ENCODE data around the gene ROBO1. TPM values are rescaled to one million over a fixed set of nuclear protein-coding genes. Genes with fewer than 3 reads are reported as not detected.

Gene ROBO1
- total and polyA plus RNA-seq, 3 experiments from 2014 or later: 0.54 to 0.59 (median 0.55) TPM

DNA sequence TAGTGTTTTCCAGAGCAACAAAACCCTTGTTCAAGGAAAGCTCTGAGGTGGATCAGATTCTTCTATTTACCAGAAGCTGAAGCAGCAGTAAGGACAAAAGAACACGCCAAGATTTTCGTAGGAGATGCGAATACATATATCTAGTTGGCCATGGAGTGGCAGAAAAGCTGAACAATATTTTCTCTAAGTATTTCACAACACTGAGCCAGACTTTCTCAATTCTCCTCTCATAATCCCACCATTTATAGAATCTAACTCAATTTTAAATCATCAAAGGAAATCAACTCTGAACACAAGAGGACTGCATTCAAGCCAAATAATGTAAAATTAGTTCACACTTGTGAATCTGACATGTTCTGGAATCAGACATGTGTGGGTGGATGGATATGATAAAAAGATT, 775.0 kb downstream of the ROBO1 start:
- DNase-seq: no peak
- Mint-ChIP-seq H3K9me3 (peaks cover 2 to 19% (median 12%) of the 10 kb centered on the region in 5 donors), H3K4me1 (no peaks in the 10 kb centered on the region), H3K4me3 (no peak overlapping the region), H3K27ac (no peak overlapping the region), H3K27me3 (no peaks in the 10 kb centered on the region), H3K36me3 (no peaks in the 10 kb centered on the region)
- Histone ChIP-seq H3K36me3 (ENCODE audit: insufficient read depth, low read length) (no peaks in the 10 kb centered on the region), H3K9me3 (ENCODE audit: low read length) (no peaks in the 10 kb centered on the region), H3K4me1 (ENCODE audit: insufficient read depth, low read length) (no peaks in the 10 kb centered on the region), H3K4me3 (ENCODE audit: low read length) (no peak overlapping the region), H3K27ac (ENCODE audit: low read depth, low read length) (no peak overlapping the region), H3K27me3 (ENCODE audit: insufficient read depth, low read length, poor library complexity, severe bottlenecking) (no peaks in the 10 kb centered on the region)
- ChIA-PET POLR2A (no interaction called here), CTCF (no interaction called here)

DNA sequence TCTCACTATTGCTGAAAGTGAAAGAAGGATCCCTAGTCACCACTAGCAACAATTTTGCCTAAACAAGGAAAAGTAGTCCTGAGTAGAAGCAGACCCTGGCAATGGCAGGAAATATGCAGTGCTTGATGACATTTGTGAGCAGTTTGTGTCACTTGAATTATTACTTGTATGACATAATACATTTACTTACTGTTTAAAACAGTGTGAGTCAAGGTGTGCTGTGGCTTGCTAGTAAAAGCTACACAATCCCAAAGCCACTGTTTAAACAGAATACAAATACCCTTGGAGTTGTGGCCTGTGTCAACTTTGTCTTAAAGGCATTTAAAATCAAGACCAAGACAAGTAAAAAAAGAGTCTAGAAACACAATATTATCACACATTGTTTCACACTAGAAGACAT, 775.4 kb downstream of the ROBO1 start:
- no peaks in the 10 kb centered on the region for H3K27me3 Mint-ChIP-seq
- no peaks in the 10 kb centered on the region for H3K4me1 Mint-ChIP-seq
- H3K27ac Mint-ChIP-seq: no peak overlapping the region
- no peak overlapping the region for H3K27ac ChIP-seq (ENCODE audit: low read depth, low read length)
- no peaks in the 10 kb centered on the region for H3K36me3 ChIP-seq (ENCODE audit: insufficient read depth, low read length)
- H3K9me3 Mint-ChIP-seq: peaks cover 2 to 20% (median 13%) of the 10 kb centered on the region in 5 donors
- H3K9me3 ChIP-seq (ENCODE audit: low read length): no peaks in the 10 kb centered on the region
- no peaks in the 10 kb centered on the region for H3K4me1 ChIP-seq (ENCODE audit: insufficient read depth, low read length)
- no peak overlapping the region for H3K4me3 ChIP-seq (ENCODE audit: low read length)
- ChIA-PET CTCF (no interaction called here), POLR2A (no interaction called here)
- DNase-seq: no peak
- no peak overlapping the region for H3K4me3 Mint-ChIP-seq
- H3K27me3 ChIP-seq (ENCODE audit: insufficient read depth, low read length, poor library complexity, severe bottlenecking): no peaks in the 10 kb centered on the region
- no peaks in the 10 kb centered on the region for H3K36me3 Mint-ChIP-seq

DNA sequence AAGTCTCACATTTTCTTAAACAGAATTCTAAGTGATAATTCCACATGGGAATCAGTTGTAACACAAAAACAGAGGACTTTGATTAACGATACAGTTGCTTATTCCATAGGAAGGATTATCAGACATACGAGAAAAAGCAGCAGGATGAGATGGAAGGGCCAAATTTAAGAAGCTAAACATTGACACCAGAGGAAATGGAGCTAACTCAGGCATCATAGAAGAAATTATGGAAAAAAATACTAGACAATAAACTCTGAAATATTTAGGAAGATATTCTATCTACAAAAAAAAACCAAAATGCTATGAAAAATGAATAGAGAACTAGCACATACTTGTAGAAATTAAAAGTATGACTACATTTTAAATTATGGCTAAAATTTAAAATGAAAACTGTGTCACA, 776.1 kb downstream of the ROBO1 start:
- Mint-ChIP-seq H3K27ac (no peak overlapping the region), H3K27me3 (no peaks in the 10 kb centered on the region), H3K4me3 (no peak overlapping the region), H3K4me1 (no peaks in the 10 kb centered on the region), H3K9me3 (peaks cover 2 to 18% (median 13%) of the 10 kb centered on the region in 5 donors), H3K36me3 (no peaks in the 10 kb centered on the region)
- H3K9me3 ChIP-seq (ENCODE audit: low read length): no peaks in the 10 kb centered on the region
- no peaks in the 10 kb centered on the region for H3K4me1 ChIP-seq (ENCODE audit: insufficient read depth, low read length)
- ChIA-PET POLR2A (no interaction called here), CTCF (no interaction called here)
- no peak overlapping the region for H3K27ac ChIP-seq (ENCODE audit: low read depth, low read length)
- H3K36me3 ChIP-seq (ENCODE audit: insufficient read depth, low read length): no peaks in the 10 kb centered on the region
- no peak for DNase-seq
- H3K27me3 ChIP-seq (ENCODE audit: insufficient read depth, low read length, poor library complexity, severe bottlenecking): no peaks in the 10 kb centered on the region
- no peak overlapping the region for H3K4me3 ChIP-seq (ENCODE audit: low read length)

DNA sequence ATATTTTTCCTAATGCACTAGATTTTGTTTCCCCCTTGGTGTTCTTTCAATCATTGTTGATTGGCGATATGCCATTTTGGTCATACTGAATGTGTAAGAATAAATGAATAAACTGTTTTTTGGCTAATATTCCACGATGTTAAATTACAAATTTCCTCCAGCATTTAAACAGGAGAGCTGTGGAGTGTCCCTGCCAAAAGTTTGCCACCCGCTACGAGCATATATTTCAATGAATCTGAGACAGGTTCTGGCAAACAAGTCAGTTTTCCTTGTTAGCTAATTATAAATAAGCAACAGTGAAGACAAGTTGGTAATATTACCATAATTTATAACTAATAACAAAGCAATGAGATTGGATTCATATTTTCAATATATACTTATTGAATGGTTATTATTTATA, 777.6 kb downstream of the ROBO1 start:
- POLR2A ChIA-PET: no interaction called here
- CTCF ChIA-PET: no interaction called here

DNA sequence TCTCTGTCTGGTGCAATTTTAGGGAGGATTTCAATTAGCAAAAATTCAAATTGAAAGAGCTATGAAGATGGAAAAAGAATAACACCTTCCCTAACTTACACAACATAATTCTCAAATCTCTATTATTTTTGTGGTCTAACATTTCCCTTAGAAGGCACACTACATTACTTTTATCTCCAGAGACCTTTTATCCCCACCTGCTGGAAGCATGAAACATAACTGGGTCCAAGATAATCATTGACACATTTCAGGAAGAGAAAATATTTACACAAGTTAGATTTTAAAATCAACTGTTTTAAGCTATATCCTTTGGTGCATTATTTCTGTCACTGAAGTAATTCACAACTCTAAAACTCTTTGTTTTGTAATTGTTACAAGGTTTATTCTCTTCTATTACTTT, 779.5 kb downstream of the ROBO1 start:
- H3K36me3 Mint-ChIP-seq: peaks cover 0 to 1% (median 0%) of the 10 kb centered on the region in 3 donors
- H3K36me3 ChIP-seq (ENCODE audit: insufficient read depth, low read length): no peaks in the 10 kb centered on the region
- H3K9me3 ChIP-seq (ENCODE audit: low read length): no peaks in the 10 kb centered on the region
- peaks cover 5 to 16% (median 6%) of the 10 kb centered on the region in 5 donors for H3K9me3 Mint-ChIP-seq
- DNase-seq: no peak
- no peak overlapping the region for H3K4me3 Mint-ChIP-seq
- H3K27me3 ChIP-seq (ENCODE audit: insufficient read depth, low read length, poor library complexity, severe bottlenecking): no peaks in the 10 kb centered on the region
- no peak overlapping the region for H3K27ac ChIP-seq (ENCODE audit: low read depth, low read length)
- no peaks in the 10 kb centered on the region for H3K27me3 Mint-ChIP-seq
- CTCF ChIA-PET: no interaction called here
- no peak overlapping the region for H3K27ac Mint-ChIP-seq
- H3K4me1 Mint-ChIP-seq: no peaks in the 10 kb centered on the region
- H3K4me3 ChIP-seq (ENCODE audit: low read length): no peak overlapping the region
- POLR2A ChIA-PET: no interaction called here
- H3K4me1 ChIP-seq (ENCODE audit: insufficient read depth, low read length): no peaks in the 10 kb centered on the region

More for the DNA sequence above, 777.6 kb downstream of the ROBO1 start:
- Mint-ChIP-seq H3K4me3 (no peak overlapping the region), H3K27ac (no peak overlapping the region), H3K27me3 (no peaks in the 10 kb centered on the region), H3K4me1 (no peaks in the 10 kb centered on the region), H3K36me3 (peaks cover 0 to 1% (median 0%) of the 10 kb centered on the region in 3 donors), H3K9me3 (peaks cover 0 to 15% (median 9%) of the 10 kb centered on the region in 5 donors)
- H3K9me3 ChIP-seq (ENCODE audit: low read length): no peaks in the 10 kb centered on the region
- H3K27me3 ChIP-seq (ENCODE audit: insufficient read depth, low read length, poor library complexity, severe bottlenecking): no peaks in the 10 kb centered on the region
- H3K4me3 ChIP-seq (ENCODE audit: low read length): no peak overlapping the region
- no peak for DNase-seq
- H3K27ac ChIP-seq (ENCODE audit: low read depth, low read length): no peak overlapping the region
- H3K36me3 ChIP-seq (ENCODE audit: insufficient read depth, low read length): no peaks in the 10 kb centered on the region
- no peaks in the 10 kb centered on the region for H3K4me1 ChIP-seq (ENCODE audit: insufficient read depth, low read length)

DNA sequence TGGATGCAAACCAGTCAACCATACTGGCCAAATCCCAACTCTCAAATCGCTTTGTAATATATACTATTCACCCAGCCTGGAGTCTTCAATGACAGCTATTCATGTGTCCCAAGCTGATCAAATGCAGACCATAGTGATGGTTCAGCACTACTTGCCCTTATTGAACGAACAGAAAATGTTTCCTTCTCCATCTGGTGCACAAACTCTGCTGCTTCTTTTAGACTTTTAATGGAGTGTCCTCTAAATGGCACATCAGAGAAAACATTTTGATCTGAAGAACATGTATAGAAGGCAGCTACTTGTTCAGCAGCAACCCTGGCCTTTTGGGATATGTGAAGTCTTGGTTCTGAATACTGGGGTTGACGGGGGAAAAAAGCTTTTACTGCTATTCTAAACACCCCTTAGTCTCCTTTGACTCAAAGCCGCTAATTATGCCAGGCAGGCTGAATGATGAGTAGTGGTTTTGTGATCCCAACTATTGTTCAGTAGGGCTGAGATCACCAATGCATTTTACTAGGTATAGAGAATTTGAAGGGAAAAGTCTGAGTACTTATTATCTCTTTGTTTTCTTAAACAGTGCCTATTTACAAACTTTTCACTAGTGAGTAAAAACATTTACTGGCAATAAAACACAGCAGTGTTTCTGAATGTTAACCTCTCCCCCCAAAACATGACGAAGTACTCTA, 781.2 kb downstream of the ROBO1 start:
- Mint-ChIP-seq H3K4me3 (no peak overlapping the region), H3K27me3 (no peaks in the 10 kb centered on the region), H3K36me3 (peaks cover 0 to 1% (median 0%) of the 10 kb centered on the region in 3 donors), H3K27ac (no peak overlapping the region), H3K4me1 (no peaks in the 10 kb centered on the region), H3K9me3 (peaks cover 5 to 18% (median 10%) of the 10 kb centered on the region in 5 donors)
- no peak overlapping the region for H3K4me3 ChIP-seq (ENCODE audit: low read length)
- no peaks in the 10 kb centered on the region for H3K4me1 ChIP-seq (ENCODE audit: insufficient read depth, low read length)
- no peaks in the 10 kb centered on the region for H3K27me3 ChIP-seq (ENCODE audit: insufficient read depth, low read length, poor library complexity, severe bottlenecking)
- H3K27ac ChIP-seq (ENCODE audit: low read depth, low read length): no peak overlapping the region
- DNase-seq: no peak
- ChIA-PET CTCF (no interaction called here), POLR2A (no interaction called here)
- H3K9me3 ChIP-seq (ENCODE audit: low read length): no peaks in the 10 kb centered on the region
- no peaks in the 10 kb centered on the region for H3K36me3 ChIP-seq (ENCODE audit: insufficient read depth, low read length)

DNA sequence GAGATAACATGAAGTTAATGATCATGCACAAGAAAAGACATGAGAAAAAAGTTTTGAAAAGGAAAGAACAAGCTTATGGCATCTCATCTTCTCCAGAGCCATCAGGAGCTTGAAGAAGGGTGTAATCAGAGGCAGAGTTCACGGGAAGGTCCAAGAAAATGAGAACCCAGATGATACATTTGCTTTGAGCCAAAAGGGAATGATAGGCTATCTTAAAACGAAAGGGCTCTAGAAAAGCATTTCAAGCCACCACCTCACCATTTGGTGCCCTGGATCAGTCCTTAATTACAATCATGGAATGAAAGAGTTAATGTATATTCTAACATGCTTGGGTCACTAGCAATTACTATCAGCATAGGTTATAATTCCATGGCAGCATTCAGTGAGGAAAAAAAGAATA, 781.8 kb downstream of the ROBO1 start:
- Histone ChIP-seq H3K4me3 (ENCODE audit: low read length) (no peak overlapping the region), H3K36me3 (ENCODE audit: insufficient read depth, low read length) (no peaks in the 10 kb centered on the region), H3K9me3 (ENCODE audit: low read length) (no peaks in the 10 kb centered on the region), H3K27ac (ENCODE audit: low read depth, low read length) (no peak overlapping the region), H3K27me3 (ENCODE audit: insufficient read depth, low read length, poor library complexity, severe bottlenecking) (no peaks in the 10 kb centered on the region), H3K4me1 (ENCODE audit: insufficient read depth, low read length) (no peaks in the 10 kb centered on the region)
- no peak overlapping the region for H3K4me3 Mint-ChIP-seq
- ChIA-PET POLR2A (no interaction called here), CTCF (no interaction called here)
- DNase-seq: no peak
- no peaks in the 10 kb centered on the region for H3K4me1 Mint-ChIP-seq
- peaks cover 4 to 15% (median 10%) of the 10 kb centered on the region in 5 donors for H3K9me3 Mint-ChIP-seq
- H3K36me3 Mint-ChIP-seq: peaks cover 0 to 1% (median 0%) of the 10 kb centered on the region in 3 donors
- no peaks in the 10 kb centered on the region for H3K27me3 Mint-ChIP-seq
- H3K27ac Mint-ChIP-seq: no peak overlapping the region

DNA sequence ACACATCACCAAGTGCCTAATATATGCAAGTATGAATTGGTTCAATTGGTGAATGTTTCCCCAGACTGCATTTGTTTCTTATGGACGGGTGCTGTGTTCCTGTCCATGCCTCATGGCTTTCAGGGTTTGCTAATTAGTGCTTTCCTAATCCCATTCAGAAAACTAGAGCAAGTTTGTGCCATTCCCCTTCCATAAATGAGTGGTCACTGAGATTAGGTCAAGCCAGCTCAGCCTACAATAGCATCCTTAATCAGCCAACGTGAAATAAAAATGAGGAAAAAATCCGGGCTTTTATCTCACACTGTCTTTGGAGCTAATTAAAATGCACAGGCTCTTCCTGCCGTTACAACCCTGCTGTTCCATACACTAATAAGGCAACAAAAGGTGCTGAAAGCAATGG, 788.8 kb downstream of the ROBO1 start:
- H3K4me3 ChIP-seq (ENCODE audit: low read length): no peak overlapping the region
- no peak overlapping the region for H3K27ac ChIP-seq (ENCODE audit: low read depth, low read length)
- H3K27me3 ChIP-seq (ENCODE audit: insufficient read depth, low read length, poor library complexity, severe bottlenecking): no peaks in the 10 kb centered on the region
- CTCF ChIA-PET: no interaction called here
- no peaks in the 10 kb centered on the region for H3K9me3 ChIP-seq (ENCODE audit: low read length)
- no peaks in the 10 kb centered on the region for H3K4me1 ChIP-seq (ENCODE audit: insufficient read depth, low read length)
- H3K27me3 Mint-ChIP-seq: no peaks in the 10 kb centered on the region
- H3K36me3 ChIP-seq (ENCODE audit: insufficient read depth, low read length): no peaks in the 10 kb centered on the region
- DNase-seq: no peak
- H3K4me1 Mint-ChIP-seq: no peaks in the 10 kb centered on the region
- H3K36me3 Mint-ChIP-seq: no peaks in the 10 kb centered on the region
- no peak overlapping the region for H3K27ac Mint-ChIP-seq
- H3K9me3 Mint-ChIP-seq: peaks cover 4 to 18% (median 9%) of the 10 kb centered on the region in 5 donors
- POLR2A ChIA-PET: no interaction called here
- no peak overlapping the region for H3K4me3 Mint-ChIP-seq
